Measurements from ENCODE around the gene ARSD. TPM values are rescaled to one million over a fixed set of nuclear protein-coding genes. Genes with fewer than 3 reads are reported as not detected.
"Not testable (repeated sequence)": the region's sequence is repeated elsewhere in the genome, so short reads cannot be mapped to it uniquely, and the experiment has no call there.

ARSD gene
- polyA plus RNA-seq, 3 donors = 19.2 to 28.6 (median 19.7) TPM

GRCh38 chrX:2889706-2890490 lies 39.2 kb downstream of the ARSD start:
- Mint-ChIP-seq H3K4me1 (peaks cover 48% of the 10 kb centered on the region), H3K4me3 (peak overlapping the region; percentile 84 to 90), H3K27ac (peak overlapping the region in 6 of 7 donors; percentile 79 to 93 (median 88))
- H3K27me3 Mint-ChIP-seq (ENCODE audit: low read depth in 3 of 3); H3K9me3 Mint-ChIP-seq; H4K20me1 ChIP-seq (ENCODE audit: insufficient read depth, low read length); H3K36me3 Mint-ChIP-seq; H3K27me3 ChIP-seq (ENCODE audit: control insufficient read depth in 2 of 2, insufficient read depth in 2 of 2, low read length in 2 of 2); H3K36me3 ChIP-seq (replicated peaks in 1 of 2; ENCODE audit: control insufficient read depth in 1 of 2, insufficient read depth in 2 of 2, low read length in 2 of 2); H3K79me2 ChIP-seq (ENCODE audit: insufficient read depth, low read length); H3K9me3 ChIP-seq (replicated peaks in 1 of 2; ENCODE audit: control insufficient read depth in 1 of 2, insufficient read depth in 1 of 2, low read length in 2 of 2); DNase-seq: not testable (repeated sequence)
- no CpG with 5 or more reads among the region's 15 CpGs for WGBS (ENCODE audit: insufficient coverage)
- peak overlapping the region; percentile 80 for H3K4me2 ChIP-seq (replicated peaks; ENCODE audit: extremely low read depth, low read length, poor library complexity, severe bottlenecking)
- peak overlapping the region; percentile 85 for H2AFZ ChIP-seq (ENCODE audit: insufficient read depth, low read depth, low read length, poor library complexity, severe bottlenecking)
- TF ChIP-seq, protein P1, sequence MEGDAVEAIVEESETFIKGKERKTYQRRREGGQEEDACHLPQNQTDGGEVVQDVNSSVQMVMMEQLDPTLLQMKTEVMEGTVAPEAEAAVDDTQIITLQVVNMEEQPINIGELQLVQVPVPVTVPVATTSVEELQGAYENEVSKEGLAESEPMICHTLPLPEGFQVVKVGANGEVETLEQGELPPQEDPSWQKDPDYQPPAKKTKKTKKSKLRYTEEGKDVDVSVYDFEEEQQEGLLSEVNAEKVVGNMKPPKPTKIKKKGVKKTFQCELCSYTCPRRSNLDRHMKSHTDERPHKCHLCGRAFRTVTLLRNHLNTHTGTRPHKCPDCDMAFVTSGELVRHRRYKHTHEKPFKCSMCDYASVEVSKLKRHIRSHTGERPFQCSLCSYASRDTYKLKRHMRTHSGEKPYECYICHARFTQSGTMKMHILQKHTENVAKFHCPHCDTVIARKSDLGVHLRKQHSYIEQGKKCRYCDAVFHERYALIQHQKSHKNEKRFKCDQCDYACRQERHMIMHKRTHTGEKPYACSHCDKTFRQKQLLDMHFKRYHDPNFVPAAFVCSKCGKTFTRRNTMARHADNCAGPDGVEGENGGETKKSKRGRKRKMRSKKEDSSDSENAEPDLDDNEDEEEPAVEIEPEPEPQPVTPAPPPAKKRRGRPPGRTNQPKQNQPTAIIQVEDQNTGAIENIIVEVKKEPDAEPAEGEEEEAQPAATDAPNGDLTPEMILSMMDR (IDR thresholded peaks at IDR 0.05) = peak; percentile 26
- H3K4me3 ChIP-seq (replicated peaks in 1 of 3; ENCODE audit: low read depth in 2 of 3, low read length in 3 of 3) = peak overlapping the region; percentile 48 to 99 (median 79)
- H3K27ac ChIP-seq (ENCODE audit: low read depth in 1 of 2, low read length in 2 of 2) = peak overlapping the region; percentile 53 to 80
- intact Hi-C loops (cut with micrococcal nuclease) = loop anchor here in 1 of 2 donors (2.0 kb wide), 1 partner anchor 45 kb away; no protein-coding TSS in a partner anchor
- peak overlapping the region; percentile 60 for H3K9ac ChIP-seq (ENCODE audit: insufficient read depth, low read length, poor library complexity, severe bottlenecking)
- H3K4me1 ChIP-seq (ENCODE audit: control insufficient read depth in 1 of 2, insufficient read depth in 2 of 2, low read length in 2 of 2) = peaks cover 29 to 55% of the 10 kb centered on the region in 2 donors

GRCh38 chrX:2889045-2889605 lies 40.0 kb downstream of the ARSD start:
- H3K36me3 ChIP-seq (replicated peaks in 1 of 2; ENCODE audit: control insufficient read depth in 1 of 2, insufficient read depth in 2 of 2, low read length in 2 of 2) = no peaks in the 10 kb centered on the region
- DNase-seq = no peak
- H3K27me3 ChIP-seq (ENCODE audit: control insufficient read depth in 2 of 2, insufficient read depth in 2 of 2, low read length in 2 of 2) = no peaks in the 10 kb centered on the region
- Mint-ChIP-seq H3K9me3 (no peaks in the 10 kb centered on the region), H3K36me3 (no peaks in the 10 kb centered on the region), H3K4me3 (peak overlapping the region; percentile 84 to 90), H3K27me3 (ENCODE audit: low read depth in 3 of 3) (no peaks in the 10 kb centered on the region), H3K4me1 (peaks cover 42% of the 10 kb centered on the region), H3K27ac (peak overlapping the region; percentile 79 to 93 (median 87))
- intact Hi-C loops (cut with micrococcal nuclease) = loop anchor here in 1 of 2 donors (2.0 kb wide), 1 partner anchor 46 kb away; no protein-coding TSS in a partner anchor
- peak overlapping the region; percentile 53 to 80 for H3K27ac ChIP-seq (ENCODE audit: low read depth in 1 of 2, low read length in 2 of 2)
- no peaks in the 10 kb centered on the region for H3K9me3 ChIP-seq (replicated peaks in 1 of 2; ENCODE audit: control insufficient read depth in 1 of 2, insufficient read depth in 1 of 2, low read length in 2 of 2)
- H3K9ac ChIP-seq (ENCODE audit: insufficient read depth, low read length, poor library complexity, severe bottlenecking) = peak overlapping the region; percentile 60
- H3K4me1 ChIP-seq (ENCODE audit: control insufficient read depth in 1 of 2, insufficient read depth in 2 of 2, low read length in 2 of 2) = peaks cover 23 to 48% of the 10 kb centered on the region in 2 donors
- H3K79me2 ChIP-seq (ENCODE audit: insufficient read depth, low read length) = no peaks in the 10 kb centered on the region
- no peaks in the 10 kb centered on the region for H4K20me1 ChIP-seq (ENCODE audit: insufficient read depth, low read length)
- H3K4me3 ChIP-seq (replicated peaks in 1 of 3; ENCODE audit: low read depth in 2 of 3, low read length in 3 of 3) = peak overlapping the region; percentile 48 to 99 (median 79)
- peak overlapping the region; percentile 80 for H3K4me2 ChIP-seq (replicated peaks; ENCODE audit: extremely low read depth, low read length, poor library complexity, severe bottlenecking)
- TF ChIP-seq, protein P1 (IDR thresholded peaks at IDR 0.05) = no peak
- H2AFZ ChIP-seq (ENCODE audit: insufficient read depth, low read depth, low read length, poor library complexity, severe bottlenecking) = peak overlapping the region; percentile 85
- WGBS (ENCODE audit: insufficient coverage) = no CpG with 5 or more reads among the region's 11 CpGs
